GM04504 (cell line): ENCODE results near the gene ITPK1.

Experiments used
- DNase-seq: peaks from one replicate; pipeline ENCODE4 v3.0.0-alpha.2; 2012; ENCODE audit warnings: low read depth

ITPK1 gene

GRCh38 chr14:92938235-92938875, 177.4 kb downstream of the ITPK1 start:
- no peak for DNase-seq

DNA sequence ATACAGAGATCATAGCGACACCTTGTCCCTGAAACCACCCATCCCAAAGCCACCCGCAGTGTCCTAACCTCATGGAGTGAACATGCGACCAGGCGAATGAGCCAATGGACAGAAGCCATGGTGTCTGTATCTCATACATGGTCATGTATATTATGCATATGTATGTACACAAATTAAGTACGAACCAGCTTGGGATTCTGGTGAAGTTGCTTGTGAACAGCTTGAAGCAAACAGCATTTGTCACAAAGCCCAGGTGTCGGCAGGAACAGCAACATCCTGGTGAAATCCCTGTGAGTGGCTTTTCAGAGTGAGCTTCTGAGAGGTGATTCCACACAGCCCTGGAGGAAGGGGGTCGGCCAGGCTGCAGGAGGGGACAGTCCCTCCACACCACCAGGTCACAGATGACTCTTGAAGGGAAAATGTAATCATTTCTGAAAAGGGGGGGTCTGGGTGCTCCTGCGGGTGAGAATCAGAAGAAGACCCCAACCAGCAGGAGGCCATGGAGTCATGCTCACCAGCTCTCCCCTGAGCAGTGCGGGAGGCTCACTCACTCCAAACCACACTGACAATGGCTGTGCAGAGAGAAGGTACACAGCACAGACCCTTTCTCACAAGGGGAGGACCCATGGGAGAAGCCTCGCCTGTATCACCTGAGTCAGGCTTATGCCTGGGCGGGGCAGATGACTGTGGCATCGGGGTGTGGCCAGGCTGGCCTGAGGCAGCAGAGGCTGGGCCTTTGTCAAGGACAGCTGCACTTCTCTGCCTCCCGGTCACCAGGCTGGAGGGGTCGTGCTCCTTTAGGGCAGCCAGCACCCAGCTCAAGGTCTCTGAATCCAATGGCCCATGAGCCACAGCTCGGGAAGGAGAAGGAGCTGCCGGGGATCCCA, 178.4 kb downstream of the ITPK1 start:
- DNase-seq, result no peak

DNA sequence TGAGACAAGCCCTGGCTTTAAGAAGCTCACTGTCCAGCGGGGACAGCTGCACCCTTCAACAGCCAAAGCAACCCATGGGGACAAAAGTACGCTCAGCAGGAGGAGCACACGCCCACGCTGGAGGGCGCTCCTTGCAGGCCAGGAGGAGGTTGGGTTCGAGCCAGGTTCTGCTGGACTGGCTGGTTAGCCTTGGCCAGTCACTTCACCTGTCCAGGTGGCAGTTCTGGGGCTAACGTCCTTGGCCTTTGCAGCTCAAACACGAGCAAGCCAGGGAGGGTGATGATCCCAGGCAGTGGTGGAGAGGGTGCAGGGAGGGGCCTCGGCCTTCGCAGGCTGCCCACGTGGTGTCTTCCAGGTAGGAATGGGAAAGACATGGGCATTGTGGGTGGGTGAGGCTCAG, 179.6 kb downstream of the ITPK1 start:
- DNase-seq, result no peak

DNA sequence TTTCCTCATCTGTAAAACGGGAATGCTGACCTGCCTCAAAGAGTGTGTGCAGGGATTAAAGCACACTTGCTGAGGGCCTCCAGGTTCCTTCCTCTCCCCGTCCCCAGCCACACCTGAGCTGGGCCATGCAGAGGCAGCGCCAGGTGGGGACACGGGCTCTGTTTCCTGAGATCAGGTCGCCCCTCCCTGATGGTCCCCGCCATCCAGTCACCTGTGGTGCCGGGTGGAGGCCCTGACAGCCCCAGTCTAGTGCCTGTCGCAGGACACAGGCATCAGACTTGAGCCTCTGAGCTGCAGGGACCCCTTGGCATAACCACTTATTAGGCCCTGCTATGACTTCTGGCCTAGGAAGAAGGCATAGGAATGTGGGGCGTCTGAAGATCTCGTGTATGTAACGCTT, 180.3 kb downstream of the ITPK1 start:
- DNase-seq, result no peak

DNA sequence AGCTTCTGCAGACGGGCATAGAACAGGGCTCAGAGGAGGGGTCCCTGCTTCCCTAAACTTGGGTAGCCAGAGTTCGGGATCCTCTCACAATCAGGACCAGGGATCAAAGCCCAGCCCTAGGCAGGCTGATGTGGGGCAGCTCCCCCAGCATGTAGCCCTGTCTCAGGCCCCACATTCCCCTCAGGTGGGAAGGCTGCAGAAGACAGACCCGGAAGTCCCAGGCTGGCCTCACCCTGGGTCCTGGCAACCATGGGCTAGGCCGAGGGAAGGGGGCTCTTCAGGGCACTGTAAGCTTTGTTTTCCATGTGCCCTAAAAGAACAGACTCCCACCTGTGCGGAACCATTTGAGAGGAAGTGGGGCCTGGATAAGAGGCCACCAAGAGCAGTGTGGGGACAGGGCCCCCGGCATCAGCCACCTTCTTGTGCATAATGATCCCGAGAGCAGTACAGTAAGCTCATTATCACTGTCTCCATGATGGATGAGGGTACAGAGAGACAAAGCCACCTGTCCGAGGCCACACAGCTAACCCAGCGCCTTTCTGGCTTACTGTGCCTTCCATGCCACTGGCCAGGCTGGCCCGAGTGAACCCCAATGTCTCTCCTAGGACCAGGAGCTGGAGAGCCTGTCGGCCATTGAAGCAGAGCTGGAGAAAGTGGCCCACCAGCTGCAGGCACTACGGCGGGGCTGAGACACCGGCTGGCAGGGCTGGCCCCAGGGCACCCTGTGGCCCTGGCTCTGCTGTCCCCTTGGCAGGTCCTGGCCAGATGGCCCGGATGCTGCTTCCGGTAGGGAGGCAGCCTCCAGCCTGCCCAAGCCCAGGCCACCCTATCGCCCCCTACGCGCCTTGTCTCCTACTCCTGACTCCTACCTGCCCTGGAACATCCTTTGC, 181.3 kb downstream of the ITPK1 start:
- DNase-seq, result no peak

DNA sequence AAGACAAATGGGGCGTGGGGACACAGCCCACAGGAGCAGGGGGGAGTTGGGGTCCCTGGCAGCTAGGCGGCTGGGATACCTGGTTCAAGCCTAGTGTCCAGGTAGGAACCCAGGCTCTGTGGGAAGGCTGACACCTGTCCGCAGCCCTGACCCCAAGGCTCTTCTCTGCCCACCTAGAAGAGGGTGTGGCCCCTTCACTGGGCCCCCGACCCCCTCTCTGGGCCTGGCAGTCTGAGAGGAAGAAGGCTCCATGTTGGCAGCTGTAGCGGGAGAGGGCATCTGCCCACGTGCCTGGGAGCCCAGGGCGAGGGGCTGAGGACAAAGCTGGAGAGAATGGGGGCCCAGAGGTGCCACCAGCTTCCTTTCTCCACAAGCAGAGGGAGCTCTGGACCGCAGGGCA, 182.2 kb downstream of the ITPK1 start:
- DNase-seq, result no peak

DNA sequence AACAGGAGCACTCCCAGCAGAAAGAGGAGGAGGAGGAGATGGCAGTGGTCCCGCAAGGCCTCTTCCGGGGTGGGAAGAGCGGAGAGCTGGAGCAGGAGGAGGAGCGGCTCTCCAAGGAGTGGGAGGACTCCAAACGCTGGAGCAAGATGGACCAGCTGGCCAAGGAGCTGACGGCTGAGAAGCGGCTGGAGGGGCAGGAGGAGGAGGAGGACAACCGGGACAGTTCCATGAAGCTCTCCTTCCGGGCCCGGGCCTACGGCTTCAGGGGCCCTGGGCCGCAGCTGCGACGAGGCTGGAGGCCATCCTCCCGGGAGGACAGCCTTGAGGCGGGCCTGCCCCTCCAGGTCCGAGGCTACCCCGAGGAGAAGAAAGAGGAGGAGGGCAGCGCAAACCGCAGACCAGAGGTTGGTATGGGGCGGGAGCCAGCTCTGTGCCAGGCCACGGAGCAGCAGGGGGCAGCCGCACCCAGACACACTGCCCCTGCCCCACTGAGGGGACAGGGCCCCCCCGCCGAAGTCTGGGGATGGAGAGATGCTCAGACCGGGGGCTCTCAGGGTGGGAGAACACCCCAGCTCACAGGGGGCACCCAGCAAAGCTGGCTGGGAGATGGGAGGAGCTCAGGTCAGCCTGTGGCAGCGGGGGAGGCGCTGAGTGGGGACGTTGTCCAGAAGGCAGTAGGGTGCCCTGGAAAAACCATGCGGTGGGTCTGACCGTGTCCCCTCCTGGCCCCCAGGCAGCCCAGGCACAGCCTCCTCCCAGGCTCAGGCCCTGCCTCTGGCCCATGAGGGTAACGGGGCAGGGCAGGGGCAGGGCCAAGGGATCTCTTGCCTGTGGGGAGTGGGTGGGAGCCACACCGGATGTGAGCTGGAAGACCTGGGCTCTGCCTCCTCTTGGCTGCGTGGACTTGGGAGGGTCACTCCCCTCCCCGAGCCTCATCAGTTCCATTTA, 183.0 kb downstream of the ITPK1 start:
- DNase-seq, result no peak

- DNase-seq, result no peak
These were observed 183.9 kb downstream of the ITPK1 start for GRCh38 chr14:92931681-92932447.

DNA sequence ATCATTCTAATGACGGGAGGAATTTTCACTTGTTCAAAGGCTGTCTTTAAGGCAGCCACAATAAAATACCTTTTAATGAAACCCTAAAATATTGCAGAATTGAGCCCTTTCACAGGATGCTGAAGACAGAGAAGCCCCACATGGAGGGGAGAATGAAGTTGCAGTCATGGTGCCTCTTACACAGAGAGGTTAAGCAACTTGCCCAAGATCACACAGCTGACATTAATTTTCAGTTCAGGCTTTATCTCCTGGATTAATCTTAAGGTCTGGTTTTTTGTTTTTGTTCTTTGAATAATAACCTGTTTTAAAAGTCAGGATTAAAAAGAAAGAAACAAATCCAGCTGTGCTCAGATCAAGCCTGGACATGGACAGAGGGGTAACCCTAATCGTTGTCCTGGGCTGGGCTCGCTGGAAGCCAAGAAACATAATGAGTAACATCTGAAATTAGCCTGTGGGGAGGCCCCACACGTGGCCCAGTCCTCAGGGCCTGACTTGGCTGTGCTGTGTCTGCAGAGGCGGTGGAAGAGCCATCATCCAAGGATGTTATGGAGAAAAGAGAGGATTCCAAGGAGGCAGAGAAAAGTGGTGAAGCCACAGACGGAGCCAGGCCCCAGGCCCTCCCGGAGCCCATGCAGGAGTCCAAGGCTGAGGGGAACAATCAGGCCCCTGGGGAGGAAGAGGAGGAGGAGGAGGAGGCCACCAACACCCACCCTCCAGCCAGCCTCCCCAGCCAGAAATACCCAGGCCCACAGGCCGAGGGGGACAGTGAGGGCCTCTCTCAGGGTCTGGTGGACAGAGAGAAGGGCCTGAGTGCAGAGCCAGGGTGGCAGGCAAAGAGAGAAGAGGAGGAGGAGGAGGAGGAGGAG, 184.8 kb downstream of the ITPK1 start:
- DNase-seq, result peak; percentile 11

GRCh38 chr14:92929689-92930608, 185.8 kb downstream of the ITPK1 start:
- no peak for DNase-seq

DNA sequence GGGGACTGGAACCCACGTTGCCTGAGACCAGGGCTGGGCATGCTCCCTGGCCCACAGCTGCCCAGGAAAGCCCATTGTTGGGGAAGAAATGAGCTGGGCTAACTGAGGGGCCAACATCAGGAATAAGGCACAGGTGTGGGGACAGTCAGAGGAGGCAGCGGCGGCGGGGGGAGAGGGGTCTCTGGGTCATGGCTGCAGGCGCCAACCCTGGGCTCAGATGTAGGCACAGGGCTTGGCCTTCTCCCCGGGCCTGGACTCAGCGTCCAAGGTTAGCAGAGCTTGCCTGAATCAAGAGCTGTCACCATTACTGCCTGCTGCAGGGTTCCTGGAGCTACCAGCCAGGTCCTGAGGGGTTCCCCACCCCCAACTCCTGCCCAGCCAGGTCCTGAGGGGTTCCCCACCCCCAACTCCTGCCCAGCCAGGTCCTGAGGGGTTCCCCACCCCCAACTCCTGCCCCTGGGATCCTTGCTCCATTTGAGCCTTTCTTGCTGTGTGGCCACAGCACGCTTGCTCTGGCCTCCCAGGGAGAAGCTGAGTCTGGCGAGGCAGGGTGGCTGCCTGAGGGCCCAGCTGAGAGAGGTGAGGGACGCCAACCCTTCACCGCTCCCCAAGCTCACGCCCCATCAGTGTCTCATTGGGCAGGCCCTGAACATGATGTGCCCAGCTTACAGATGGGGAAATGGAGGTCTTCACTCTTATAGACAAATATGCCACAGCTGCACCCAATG, 186.6 kb downstream of the ITPK1 start:
- no peak for DNase-seq

DNA sequence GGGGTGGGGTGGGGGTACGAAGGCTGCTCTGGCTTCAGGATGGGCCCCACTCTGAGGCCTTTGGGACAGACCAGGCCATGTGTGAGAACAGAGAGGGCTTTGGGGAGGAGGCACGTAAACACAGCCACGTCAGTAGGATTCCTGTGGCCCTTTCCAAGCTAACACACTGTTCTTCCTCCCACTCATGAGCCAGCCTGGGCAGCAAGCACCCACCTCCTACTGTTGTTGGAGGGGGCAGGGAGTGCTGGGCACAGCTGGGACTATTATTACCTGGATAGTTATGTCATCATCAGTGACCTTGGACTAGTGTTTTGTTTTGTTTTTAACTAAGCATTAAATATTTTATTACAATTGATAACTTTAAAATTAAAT, 187.5 kb downstream of the ITPK1 start:
- no peak for DNase-seq

- no peak for DNase-seq
These were observed 188.1 kb downstream of the ITPK1 start for GRCh38 chr14:92927349-92928257.

GRCh38 chr14:92926931-92927330, 188.8 kb downstream of the ITPK1 start:
- no peak for DNase-seq

DNA sequence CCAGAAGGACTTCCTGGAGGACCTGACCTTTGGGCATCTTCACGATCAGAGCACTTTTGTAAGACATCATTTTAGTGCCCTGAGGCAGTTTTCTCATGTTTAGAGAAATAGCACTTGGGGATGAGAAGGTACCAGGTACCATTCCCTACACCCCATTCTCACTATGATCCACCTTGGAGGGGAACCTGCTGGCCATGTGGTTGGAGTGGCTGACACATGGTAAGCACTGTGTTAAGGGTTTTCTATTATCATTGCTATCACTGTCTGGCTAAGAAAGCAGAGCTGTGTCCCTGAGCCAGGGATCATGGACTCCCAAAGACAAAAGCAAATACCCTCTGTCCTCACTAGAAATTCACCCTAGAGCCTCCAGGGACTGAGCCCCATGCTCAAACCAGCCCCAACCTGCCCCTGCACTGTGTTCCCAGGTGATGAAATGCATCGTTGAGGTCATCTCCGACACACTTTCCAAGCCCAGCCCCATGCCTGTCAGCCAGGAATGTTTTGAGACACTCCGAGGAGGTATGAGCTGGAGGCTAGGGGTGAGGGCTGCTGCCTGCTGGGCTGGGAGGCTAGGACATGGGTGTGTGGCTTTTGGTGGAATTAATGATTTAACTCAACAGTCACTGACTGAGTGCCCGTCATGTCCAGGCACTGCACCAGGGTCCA, 189.4 kb downstream of the ITPK1 start:
- DNase-seq, result no peak

DNA sequence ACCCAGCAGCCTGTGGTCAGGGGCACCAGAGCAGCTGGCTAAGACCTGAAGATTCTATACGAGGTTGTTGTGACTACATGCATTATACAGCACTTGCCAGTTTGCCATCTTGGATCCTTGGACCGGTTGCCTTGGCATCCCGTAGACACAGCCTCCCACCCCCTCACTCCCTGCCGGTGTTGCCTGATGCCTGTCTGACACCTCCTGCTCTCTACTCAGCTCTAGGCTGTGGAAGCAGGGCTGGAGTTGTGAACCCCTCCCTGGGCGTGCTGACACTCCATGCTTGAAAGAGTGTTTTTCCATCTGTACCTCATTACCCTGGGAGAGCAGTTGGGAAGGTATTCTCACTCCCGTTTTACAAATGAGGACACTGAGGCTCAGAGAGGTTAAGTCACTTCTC, 190.3 kb downstream of the ITPK1 start:
- DNase-seq, result no peak
